Neural crest cell (in vitro differentiated cells): ENCODE data around the gene RAB41. TPM values are rescaled to one million over a fixed set of nuclear protein-coding genes. Genes with fewer than 3 reads are reported as not detected.
A peak's percentile ranks its signal among the peaks of the same experiment; 100 is the strongest.
"Not testable (repeated sequence)": the region's sequence is repeated elsewhere in the genome, so short reads cannot be mapped to it uniquely, and the experiment has no call there.

Experiments used
- DNase-seq: peaks from one replicate; pipeline ENCODE4 v3.0.0; 2021; ENCODE audit warnings: low read depth, mixed read lengths, low spot score
- H3K27ac Mint-ChIP-seq: one replicate; pipeline ENCODE4 v1.8.0; 2021; ENCODE audit warnings: mild to moderate bottlenecking, mixed read lengths; ENCODE audit not compliant: unreplicated experiment
- H3K27me3 Mint-ChIP-seq: 2 replicates; pipeline ENCODE4 v1.8.0; 2021; ENCODE audit warnings: low read depth, mild to moderate bottlenecking, mixed read lengths
- H3K36me3 Mint-ChIP-seq: 2 replicates; pipeline ENCODE4 v1.8.0; 2021; ENCODE audit warnings: low read depth, mild to moderate bottlenecking, mixed read lengths
- H3K4me1 Mint-ChIP-seq: 2 replicates; pipeline ENCODE4 v1.8.0; 2021; ENCODE audit warnings: mixed read lengths
- H3K4me3 Mint-ChIP-seq: one replicate; pipeline ENCODE4 v1.8.0; 2021; ENCODE audit warnings: mild to moderate bottlenecking, mixed read lengths
- H3K9me3 Mint-ChIP-seq: 2 replicates; pipeline ENCODE4 v1.8.0; 2021; ENCODE audit warnings: mixed read lengths
- total RNA-seq: library from RNA; stranded (reverse); gene quantifications from 2 replicates; pipeline ENCODE4 v1.2.1, GENCODE V29; 2021
- TF ChIP-seq, protein P1 (sequence below): fragments of 200-600 bp; sonication (generic); conservative IDR thresholded peaks from 2 replicates; pipeline ENCODE4 v1.5.0; 2021; ENCODE audit warnings: antibody characterized with exemption, mild to moderate bottlenecking

Gene RAB41
- total RNA-seq, 1 donor from 2014 or later = not detected

DNA sequence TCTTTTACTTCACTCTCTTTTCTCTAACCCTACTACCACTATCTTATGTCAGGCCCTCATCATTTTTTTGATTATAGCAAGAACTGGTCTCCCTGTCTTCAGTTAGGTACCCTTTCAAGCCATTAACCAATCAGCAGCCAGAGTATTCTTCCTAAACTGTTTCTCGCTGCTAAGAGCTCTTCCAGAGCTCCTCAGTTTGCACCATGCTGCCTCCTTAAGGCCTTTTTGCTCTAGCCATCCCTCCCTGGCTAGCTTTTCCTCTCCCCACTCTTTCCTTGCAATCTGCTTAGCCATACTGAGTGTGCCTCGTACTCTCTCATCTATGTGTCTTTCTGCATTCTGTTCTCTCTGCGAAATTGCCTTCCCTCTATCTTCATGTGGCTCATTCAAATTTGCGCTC, 40.8 kb downstream of the RAB41 start:
- TF ChIP-seq, protein P1, sequence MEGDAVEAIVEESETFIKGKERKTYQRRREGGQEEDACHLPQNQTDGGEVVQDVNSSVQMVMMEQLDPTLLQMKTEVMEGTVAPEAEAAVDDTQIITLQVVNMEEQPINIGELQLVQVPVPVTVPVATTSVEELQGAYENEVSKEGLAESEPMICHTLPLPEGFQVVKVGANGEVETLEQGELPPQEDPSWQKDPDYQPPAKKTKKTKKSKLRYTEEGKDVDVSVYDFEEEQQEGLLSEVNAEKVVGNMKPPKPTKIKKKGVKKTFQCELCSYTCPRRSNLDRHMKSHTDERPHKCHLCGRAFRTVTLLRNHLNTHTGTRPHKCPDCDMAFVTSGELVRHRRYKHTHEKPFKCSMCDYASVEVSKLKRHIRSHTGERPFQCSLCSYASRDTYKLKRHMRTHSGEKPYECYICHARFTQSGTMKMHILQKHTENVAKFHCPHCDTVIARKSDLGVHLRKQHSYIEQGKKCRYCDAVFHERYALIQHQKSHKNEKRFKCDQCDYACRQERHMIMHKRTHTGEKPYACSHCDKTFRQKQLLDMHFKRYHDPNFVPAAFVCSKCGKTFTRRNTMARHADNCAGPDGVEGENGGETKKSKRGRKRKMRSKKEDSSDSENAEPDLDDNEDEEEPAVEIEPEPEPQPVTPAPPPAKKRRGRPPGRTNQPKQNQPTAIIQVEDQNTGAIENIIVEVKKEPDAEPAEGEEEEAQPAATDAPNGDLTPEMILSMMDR = no peak
- Mint-ChIP-seq H3K27ac (no peak overlapping the region), H3K4me1 (no peaks in the 10 kb centered on the region), H3K9me3 (no peaks in the 10 kb centered on the region), H3K36me3 (peaks cover 6% of the 10 kb centered on the region), H3K4me3 (no peak overlapping the region), H3K27me3 (no peaks in the 10 kb centered on the region)
- no peak for DNase-seq

DNA sequence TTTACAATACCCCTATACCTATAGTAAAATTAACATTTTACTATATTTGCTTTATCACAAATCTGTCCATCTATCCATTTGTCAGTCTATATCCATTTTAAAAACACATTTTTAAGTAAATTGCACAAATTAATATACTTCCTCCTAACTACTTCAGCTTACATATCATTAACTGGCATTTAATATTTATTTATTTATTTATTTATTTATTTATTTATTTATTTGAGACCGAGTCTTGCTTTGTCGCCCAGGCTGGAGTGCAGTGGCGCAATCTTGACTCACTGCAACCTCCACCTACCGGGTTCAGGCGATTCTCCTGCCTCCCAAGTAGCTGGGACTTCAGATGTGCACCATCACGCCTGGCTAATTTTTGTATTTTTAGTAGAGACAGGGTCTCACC, 41.7 kb downstream of the RAB41 start:
- not testable (repeated sequence) for H3K9me3 Mint-ChIP-seq, H3K4me3 Mint-ChIP-seq, H3K27me3 Mint-ChIP-seq, H3K27ac Mint-ChIP-seq, H3K36me3 Mint-ChIP-seq, DNase-seq, H3K4me1 Mint-ChIP-seq

DNA sequence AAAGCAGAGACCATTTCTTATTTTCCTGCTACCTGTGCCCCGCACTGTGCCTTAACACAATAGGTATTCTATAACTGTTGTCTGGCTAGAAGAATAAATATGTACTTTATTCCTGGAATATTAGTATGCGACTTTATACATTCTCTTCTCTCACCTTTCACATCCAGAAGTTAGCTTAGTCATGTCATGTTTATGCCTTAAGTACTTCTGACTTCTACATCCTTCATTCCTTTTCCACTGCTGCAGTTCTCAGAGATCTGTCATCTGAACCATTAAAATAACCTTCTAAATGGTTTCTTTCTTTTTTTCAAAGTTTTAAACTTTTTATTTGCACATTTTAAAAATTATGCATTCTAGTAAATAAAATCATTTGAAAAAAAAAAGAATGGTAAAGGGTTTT, 42.4 kb downstream of the RAB41 start:
- TF ChIP-seq, protein P1 = no peak
- Mint-ChIP-seq H3K9me3 (no peaks in the 10 kb centered on the region), H3K27me3 (no peaks in the 10 kb centered on the region), H3K36me3 (peaks cover 3% of the 10 kb centered on the region), H3K4me3 (no peak overlapping the region), H3K4me1 (no peaks in the 10 kb centered on the region), H3K27ac (no peak overlapping the region)
- no peak for DNase-seq

DNA sequence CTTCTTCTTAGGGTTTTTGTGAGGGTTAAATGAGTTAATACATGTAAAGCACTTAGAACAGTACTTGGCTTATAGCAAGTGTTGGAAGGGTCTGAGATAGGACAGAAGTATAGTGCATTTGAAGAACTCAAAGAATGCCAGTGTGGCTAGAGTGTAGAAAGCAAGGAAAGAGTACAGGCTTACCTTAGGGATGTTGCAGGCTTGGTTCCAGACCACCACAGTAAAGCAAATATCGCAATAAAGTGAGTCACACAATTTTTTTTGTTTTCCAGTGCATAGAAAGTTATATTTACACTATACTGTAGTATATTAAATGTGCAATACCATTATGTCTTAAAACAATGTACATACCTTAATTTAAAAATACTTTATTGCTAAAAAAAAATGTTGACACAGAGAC, 49.2 kb downstream of the RAB41 start:
- TF ChIP-seq, protein P1 = no peak
- no peaks in the 10 kb centered on the region for H3K4me1 Mint-ChIP-seq
- DNase-seq = no peak
- no peak overlapping the region for H3K27ac Mint-ChIP-seq
- H3K4me3 Mint-ChIP-seq = no peak overlapping the region
- H3K36me3 Mint-ChIP-seq = peaks cover 5% of the 10 kb centered on the region
- H3K27me3 Mint-ChIP-seq = no peaks in the 10 kb centered on the region
- no peaks in the 10 kb centered on the region for H3K9me3 Mint-ChIP-seq

DNA sequence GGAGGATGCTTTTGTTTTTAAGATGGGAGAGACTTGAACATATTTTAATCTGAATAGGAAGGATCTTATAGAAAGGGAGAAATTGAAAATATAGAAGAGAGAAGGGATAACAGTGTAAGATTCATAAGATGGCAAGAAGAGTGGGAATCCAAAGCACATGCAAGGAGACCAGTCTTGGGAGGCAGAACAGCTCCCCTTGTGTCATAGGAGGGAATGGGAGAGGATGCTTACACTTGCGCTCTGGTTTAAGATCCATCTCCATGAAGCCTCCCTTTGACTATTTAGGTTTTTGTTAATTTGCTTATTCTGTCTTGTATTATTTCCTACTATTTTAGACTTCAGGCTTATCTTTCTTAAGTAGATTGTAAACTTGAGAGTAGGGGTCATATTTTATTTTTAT, 50.6 kb downstream of the RAB41 start:
- no peak overlapping the region for H3K27ac Mint-ChIP-seq
- no peaks in the 10 kb centered on the region for H3K9me3 Mint-ChIP-seq
- no peak overlapping the region for H3K4me3 Mint-ChIP-seq
- DNase-seq = no peak
- H3K36me3 Mint-ChIP-seq = peaks cover 6% of the 10 kb centered on the region
- H3K4me1 Mint-ChIP-seq = no peaks in the 10 kb centered on the region
- no peaks in the 10 kb centered on the region for H3K27me3 Mint-ChIP-seq
- TF ChIP-seq, protein P1 = peak; percentile 34

Other genes with a start within 250 kb of the RAB41 start
- not detected in 2 replicates for gene AWAT2, start 232.2 kb upstream of the RAB41 start, total RNA-seq
- gene OTUD6A, start 219.7 kb upstream of the RAB41 start, total RNA-seq = not detected in 2 replicates
- gene IGBP1, start 148.7 kb upstream of the RAB41 start, total RNA-seq = 36.9 and 38.3 TPM in 2 replicates
- not detected in 2 replicates for gene DGAT2L6, start 104.7 kb upstream of the RAB41 start, total RNA-seq
- not detected in 2 replicates for gene AWAT1, start 47.5 kb upstream of the RAB41 start, total RNA-seq
- 0.19 TPM in 1 of 2 replicates, not detected in the other for gene P2RY4, start 22.0 kb upstream of the RAB41 start, total RNA-seq
- gene ARR3, start 13.8 kb upstream of the RAB41 start, total RNA-seq = not detected in 2 replicates
- gene PDZD11, start 7.8 kb downstream of the RAB41 start, total RNA-seq = 38.3 and 40.9 TPM in 2 replicates
- 57.8 and 58.5 TPM in 2 replicates for gene KIF4A, start 7.9 kb downstream of the RAB41 start, total RNA-seq
- gene GDPD2, start 141.1 kb downstream of the RAB41 start, total RNA-seq = 5.3 and 6.0 TPM in 2 replicates
- 54.3 and 65.6 TPM in 2 replicates for gene DLG3, start 162.7 kb downstream of the RAB41 start, total RNA-seq